ENCODE data around the gene KCNJ2. TPM values are rescaled to one million over a fixed set of nuclear protein-coding genes. Genes with fewer than 3 reads are reported as not detected.

KCNJ2 gene
- polyA plus RNA-seq, 1 donor (not counting 4 experiments of a cell fraction or from before 2014, with no cell fraction given), result 0.12 TPM

DNA sequence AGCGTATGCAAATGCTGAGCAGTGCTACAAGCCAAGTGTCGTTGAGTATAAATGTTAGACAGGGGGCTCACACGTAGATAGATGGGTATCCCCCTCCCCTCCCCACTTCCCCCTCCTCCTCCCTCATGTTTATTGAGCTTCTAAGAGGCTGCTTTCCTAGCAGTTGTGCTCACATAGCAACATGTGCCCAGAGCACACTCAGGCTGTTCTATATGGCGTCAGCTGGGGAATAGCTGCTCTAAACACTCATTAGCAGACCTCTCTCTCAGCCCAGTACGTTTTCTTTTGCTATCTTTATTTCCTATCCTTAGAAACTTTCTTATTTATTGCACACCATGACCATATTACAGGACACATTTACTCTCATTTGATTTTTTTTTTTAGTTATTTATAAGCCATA is 1.8 kb downstream of the KCNJ2 start:
- no peaks in the 10 kb centered on the region for H3K36me3 ChIP-seq (ENCODE audit: control insufficient read depth in 2 of 2, extremely low read depth in 1 of 2, insufficient read depth in 2 of 2, low read length in 2 of 2)
- H3K79me2 ChIP-seq (ENCODE audit: control insufficient read depth, insufficient read depth, low read length), result no peaks in the 10 kb centered on the region
- DNase-seq (ENCODE audit: low read depth, low spot score) (no peak), FAIRE-seq (no peak)
- no peak overlapping the region for H3K9ac ChIP-seq (ENCODE audit: control insufficient read depth, extremely low read depth, insufficient read depth, low read length)
- H3K4me3 ChIP-seq (ENCODE audit: control insufficient read depth in 2 of 3, extremely low read depth in 1 of 3, insufficient read depth in 2 of 3, low read depth in 1 of 3, low read length in 3 of 3), result no peak overlapping the region
- peaks cover 20% of the 10 kb centered on the region for H3K4me1 ChIP-seq (ENCODE audit: control insufficient read depth, extremely low read depth, insufficient read depth, low read length)
- peaks cover 10% of the 10 kb centered on the region for H3K27me3 ChIP-seq (ENCODE audit: control insufficient read depth, extremely low read depth, insufficient read depth, low read length)
- H3K9me3 ChIP-seq (ENCODE audit: control insufficient read depth, low read depth, low read length), result no peaks in the 10 kb centered on the region
- no peak overlapping the region for H3K4me2 ChIP-seq (ENCODE audit: control insufficient read depth, extremely low read depth, insufficient read depth, low read depth, low read length)
- dilution Hi-C loops (cut with MboI; ENCODE audit: extremely low pct_ligation_motif_present, low sequenced_read_pairs), result no loop called here
- H4K20me1 ChIP-seq (ENCODE audit: control insufficient read depth, extremely low read depth, insufficient read depth, low read length), result no peaks in the 10 kb centered on the region
- no peak overlapping the region for H3K27ac ChIP-seq (ENCODE audit: control insufficient read depth, insufficient read depth, low read length)
- H3K9me1 ChIP-seq (ENCODE audit: control insufficient read depth, extremely low read depth, insufficient read depth, low read length), result no peaks in the 10 kb centered on the region
- H2AFZ ChIP-seq (ENCODE audit: control insufficient read depth, low read length), result no peak overlapping the region
- no peak for TF ChIP-seq CTCF (optimal IDR thresholded peaks at IDR 0.05 in 1 of 3, IDR thresholded peaks at IDR 0.05 in 1 of 3, conservative IDR thresholded peaks at IDR 0.05 in 1 of 3; ENCODE audit: extremely low read depth in 1 of 3, insufficient read depth in 2 of 3, low read length in 3 of 3)
- TF ChIP-seq EZH2 (IDR thresholded peaks at IDR 0.05; ENCODE audit: low read length), result no peak

DNA sequence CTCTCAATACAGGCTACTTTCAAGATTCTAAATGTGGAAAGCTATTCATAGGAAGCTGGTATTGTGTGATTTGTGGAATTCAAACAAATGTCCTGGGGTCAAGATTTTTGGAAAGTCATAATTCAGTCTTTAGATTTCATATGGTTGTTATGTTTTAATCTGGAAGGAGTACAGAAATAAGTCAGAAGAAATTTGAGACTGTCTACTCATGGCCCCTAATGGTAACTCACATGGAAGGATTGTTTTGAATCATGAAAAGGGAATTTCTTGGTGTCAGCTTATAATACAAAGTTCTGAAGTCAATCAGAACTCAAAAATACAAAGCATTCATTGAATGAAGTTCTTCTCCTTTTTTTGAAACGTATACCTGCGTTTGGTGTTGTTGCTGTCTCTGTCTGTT is 3.1 kb downstream of the KCNJ2 start:
- H3K9me3 ChIP-seq (ENCODE audit: control insufficient read depth, low read depth, low read length), result no peaks in the 10 kb centered on the region
- H3K27ac ChIP-seq (ENCODE audit: control insufficient read depth, insufficient read depth, low read length), result no peak overlapping the region
- H3K36me3 ChIP-seq (ENCODE audit: control insufficient read depth in 2 of 2, extremely low read depth in 1 of 2, insufficient read depth in 2 of 2, low read length in 2 of 2), result no peaks in the 10 kb centered on the region
- no peaks in the 10 kb centered on the region for H3K79me2 ChIP-seq (ENCODE audit: control insufficient read depth, insufficient read depth, low read length)
- dilution Hi-C loops (cut with MboI; ENCODE audit: extremely low pct_ligation_motif_present, low sequenced_read_pairs), result no loop called here
- peaks cover 10% of the 10 kb centered on the region for H3K27me3 ChIP-seq (ENCODE audit: control insufficient read depth, extremely low read depth, insufficient read depth, low read length)
- no peak overlapping the region for H3K9ac ChIP-seq (ENCODE audit: control insufficient read depth, extremely low read depth, insufficient read depth, low read length)
- H3K4me3 ChIP-seq (ENCODE audit: control insufficient read depth in 2 of 3, extremely low read depth in 1 of 3, insufficient read depth in 2 of 3, low read depth in 1 of 3, low read length in 3 of 3), result no peak overlapping the region
- no peak for FAIRE-seq
- TF ChIP-seq CTCF (optimal IDR thresholded peaks at IDR 0.05 in 1 of 3, IDR thresholded peaks at IDR 0.05 in 1 of 3, conservative IDR thresholded peaks at IDR 0.05 in 1 of 3; ENCODE audit: extremely low read depth in 1 of 3, insufficient read depth in 2 of 3, low read length in 3 of 3) (no peak), EZH2 (IDR thresholded peaks at IDR 0.05; ENCODE audit: low read length) (no peak)
- H3K4me1 ChIP-seq (ENCODE audit: control insufficient read depth, extremely low read depth, insufficient read depth, low read length), result peaks cover 20% of the 10 kb centered on the region
- H3K9me1 ChIP-seq (ENCODE audit: control insufficient read depth, extremely low read depth, insufficient read depth, low read length), result no peaks in the 10 kb centered on the region
- H2AFZ ChIP-seq (ENCODE audit: control insufficient read depth, low read length), result no peak overlapping the region
- H3K4me2 ChIP-seq (ENCODE audit: control insufficient read depth, extremely low read depth, insufficient read depth, low read depth, low read length), result no peak overlapping the region
- H4K20me1 ChIP-seq (ENCODE audit: control insufficient read depth, extremely low read depth, insufficient read depth, low read length), result no peaks in the 10 kb centered on the region
- DNase-seq (ENCODE audit: low read depth, low spot score), result no peak
